Measurements from ENCODE around the gene GFM2.
"Not testable (repeated sequence)": the region's sequence is repeated elsewhere in the genome, so short reads cannot be mapped to it uniquely, and the experiment has no call there.

GFM2 gene

GRCh38 chr5:74686962-74687751, 79.8 kb downstream of the GFM2 start:
- DNase-seq = no peak

GRCh38 chr5:74685979-74686631, 80.8 kb downstream of the GFM2 start:
- DNase-seq = no peak

DNA sequence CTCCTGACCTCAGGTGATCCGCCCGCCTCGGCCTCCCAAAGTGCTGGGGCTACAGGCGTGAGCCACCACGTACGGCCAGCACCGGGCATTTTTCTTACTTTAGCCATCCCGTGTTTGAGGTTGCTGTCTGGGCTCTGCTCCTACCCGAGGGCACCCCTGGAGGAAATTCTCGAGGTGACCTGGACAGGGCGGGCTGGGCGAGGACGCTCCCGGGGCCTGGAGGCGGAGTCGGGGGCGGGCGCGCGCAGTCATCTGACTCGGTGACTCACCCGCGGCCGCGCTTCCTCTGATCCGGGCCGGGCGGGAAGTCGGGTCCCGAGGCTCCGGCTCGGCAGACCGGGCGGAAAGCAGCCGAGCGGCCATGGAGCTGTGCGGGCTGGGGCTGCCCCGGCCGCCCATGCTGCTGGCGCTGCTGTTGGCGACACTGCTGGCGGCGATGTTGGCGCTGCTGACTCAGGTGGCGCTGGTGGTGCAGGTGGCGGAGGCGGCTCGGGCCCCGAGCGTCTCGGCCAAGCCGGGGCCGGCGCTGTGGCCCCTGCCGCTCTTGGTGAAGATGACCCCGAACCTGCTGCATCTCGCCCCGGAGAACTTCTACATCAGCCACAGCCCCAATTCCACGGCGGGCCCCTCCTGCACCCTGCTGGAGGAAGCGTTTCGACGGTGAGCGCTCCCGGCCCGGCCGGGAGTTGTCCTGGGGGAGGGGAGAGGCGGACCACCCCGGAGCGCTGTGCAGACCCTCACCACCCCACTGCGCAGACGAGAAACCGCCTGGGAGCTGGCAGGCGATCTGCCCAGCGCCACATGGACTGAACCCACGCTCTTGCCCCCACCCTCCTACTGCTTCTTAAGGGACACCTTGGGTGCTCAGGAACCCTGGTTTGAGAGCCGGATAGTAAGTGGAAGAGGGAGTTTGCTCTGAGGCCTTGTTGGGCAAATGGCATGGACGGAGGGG, 81.7 kb downstream of the GFM2 start, which contains the start of gene HEXB:
HEXB (plus strand) TSS at position 334 of the 952 bp plus-strand sequence; CDS start at position 362, 28 bp downstream.
- peak; percentile 92 for DNase-seq

- no peak for DNase-seq
Measured at GRCh38 chr5:74679966-74680365, 87.0 kb downstream of the GFM2 start.

- not testable (repeated sequence) for DNase-seq
Measured at GRCh38 chr5:74679300-74679699, 87.6 kb downstream of the GFM2 start.

- DNase-seq = not testable (repeated sequence)
Measured at GRCh38 chr5:74678123-74678522, 88.8 kb downstream of the GFM2 start.

- DNase-seq = not testable (repeated sequence)
Measured at GRCh38 chr5:74676466-74676865, 90.5 kb downstream of the GFM2 start.

DNA sequence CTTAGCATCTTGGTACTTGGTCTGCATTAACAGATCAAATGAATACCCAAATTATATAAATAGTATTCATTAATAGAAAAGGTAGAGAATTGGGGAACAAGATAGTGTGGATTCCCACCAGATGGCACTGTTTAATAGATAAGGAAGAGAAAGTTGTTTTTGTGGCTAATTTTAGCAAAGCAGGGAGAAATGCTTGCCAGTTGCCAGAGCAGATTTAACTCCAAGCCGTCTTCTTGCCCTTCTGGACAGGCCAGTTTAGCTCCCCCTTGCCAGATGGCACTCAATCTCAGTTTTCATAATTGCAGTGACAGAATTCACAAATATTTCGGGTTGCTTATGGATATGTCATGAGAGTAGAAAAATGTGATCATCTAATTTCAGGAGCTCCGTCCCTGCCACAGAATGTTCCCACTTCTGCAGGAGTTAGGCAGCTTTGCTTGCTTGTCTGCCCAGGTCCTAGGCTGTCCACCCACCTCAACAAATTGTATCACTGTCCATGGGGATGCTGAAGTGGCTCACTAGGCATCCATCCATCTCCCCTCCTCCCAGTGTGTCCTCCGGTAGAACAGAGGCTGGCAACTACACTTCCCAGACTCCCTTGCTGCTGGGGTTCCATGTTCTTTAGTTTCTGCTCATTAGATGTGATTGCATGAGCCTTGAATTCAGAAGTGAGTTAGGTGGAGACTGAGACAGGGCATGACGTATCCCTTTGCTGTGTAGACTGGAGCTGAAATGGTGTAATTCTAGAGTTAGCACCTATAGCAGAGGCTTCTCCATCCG, 93.7 kb downstream of the GFM2 start:
- DNase-seq = no peak

DNA sequence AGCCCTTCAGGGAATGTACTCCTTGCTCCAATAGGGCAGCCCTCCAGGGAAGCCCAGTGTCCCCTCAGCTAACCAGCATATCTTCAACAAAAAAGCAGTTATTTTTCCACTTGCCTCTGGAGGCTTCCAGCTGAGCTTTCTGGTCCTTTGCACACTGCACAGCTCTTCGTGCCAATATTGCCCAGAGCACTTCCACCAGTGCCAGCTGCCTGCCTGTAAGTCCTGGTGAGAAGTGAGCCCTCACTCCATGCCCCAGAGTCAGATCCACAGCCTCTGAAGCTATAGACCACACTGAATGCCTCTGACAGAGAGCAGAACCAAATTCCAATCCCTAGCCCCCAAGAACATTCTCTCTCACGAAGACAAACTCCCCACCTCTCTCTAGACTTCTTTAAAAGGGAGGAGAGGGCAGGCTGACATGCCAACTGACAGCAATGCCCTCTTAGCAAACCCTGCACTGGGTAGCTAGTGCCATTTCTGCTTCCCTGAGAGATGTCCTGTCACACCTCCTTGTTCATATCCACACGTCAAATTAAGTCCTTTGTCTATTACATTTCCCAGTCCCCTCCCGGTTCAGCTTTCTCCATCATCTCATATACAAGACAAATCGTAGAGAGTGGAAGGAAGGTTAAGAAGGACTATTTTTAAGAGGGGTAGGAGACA, 94.6 kb downstream of the GFM2 start:
- no peak for DNase-seq
